Panc1 (cell line): Measurements from ENCODE around the gene OR9Q1.

Source experiments
- CTCF ChIP-seq: fragments of 450-650 bp; IDR thresholded peaks from 2 replicates; pipeline ENCODE4 v1.5.1; 2017; ENCODE audit warnings: mild to moderate bottlenecking
- POLR2AphosphoS5 ChIP-seq: IDR thresholded peaks from 2 replicates; pipeline ENCODE4 v1.6.1; 2012; ENCODE audit warnings: mild to moderate bottlenecking, low read depth, low read length, moderate library complexity
- REST ChIP-seq, 2 experiments: IDR thresholded peaks; 2 replicates each; pipeline ENCODE4 v1.6.1; 2011 to 2012; ENCODE audit warnings: low read depth in 2 of 2, control low read depth in 1 of 2, low read length in 1 of 2, mild to moderate bottlenecking in 1 of 2, moderate library complexity in 1 of 2; ENCODE audit not compliant: insufficient read depth in 1 of 2
- SIN3A ChIP-seq: IDR thresholded peaks from 2 replicates; pipeline ENCODE4 v1.6.1; 2012; ENCODE audit warnings: low read depth, mild to moderate bottlenecking, low read length, moderate library complexity, borderline replicate concordance; ENCODE audit not compliant: insufficient read depth
- TCF7L2 ChIP-seq: IDR thresholded peaks from 2 replicates; pipeline ENCODE4 v1.6.1; 2011; ENCODE audit warnings: mild to moderate bottlenecking, low read depth, low read length, inconsistent platforms

DNA sequence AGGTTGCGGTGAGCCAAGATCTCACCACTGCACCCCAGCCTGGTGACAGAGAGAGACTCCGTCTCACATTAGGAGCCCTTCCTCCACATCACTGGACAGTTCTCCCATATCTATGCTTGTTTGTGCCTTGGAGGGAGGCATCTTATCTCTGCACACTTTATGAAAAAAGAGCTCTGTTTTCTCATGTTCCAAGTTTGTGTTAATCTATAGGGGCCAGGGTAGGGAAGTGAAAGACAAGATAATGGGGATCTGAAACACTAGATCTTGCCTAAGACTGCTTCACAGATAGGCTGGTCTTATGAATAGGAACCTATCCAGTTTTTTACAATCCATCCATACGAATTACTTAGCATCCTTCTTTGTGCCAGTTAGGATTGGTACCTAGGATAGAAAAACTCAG is 24.1 kb downstream of the OR9Q1 start:
- no peak for TF ChIP-seq CTCF
- TF ChIP-seq SIN3A: no peak
- TF ChIP-seq POLR2AphosphoS5: no peak
- TF ChIP-seq TCF7L2: no peak
- TF ChIP-seq REST (IDR thresholded peaks at IDR 0.05; ENCODE audit: insufficient read depth in 1 of 2, low read depth in 2 of 2, low read length in 1 of 2): no peak
